Adrenal gland (tissue), 12 donors: ENCODE results near the gene UROC1. TPM values are rescaled to one million over a fixed set of nuclear protein-coding genes. Genes with fewer than 3 reads are reported as not detected.

ENCODE experiments used
- DNase-seq, 7 donors: peaks; one replicate each; pipeline ENCODE4 v3.0.0-alpha.2; 2019 to 2020
- H3K27ac ChIP-seq, 5 donors: fragments of 200-600 bp; sonication (generic) in 4 of 5; 1 replicate in 3 of 5; 2 replicates in 2 of 5; pipeline versions ENCODE4 v1.5.1 to v1.8.0; 2016 to 2020; ENCODE audit warnings: mild to moderate bottlenecking in 1 of 5
- H3K27me3 ChIP-seq: fragments of 200-600 bp; 2 replicates; pipeline ENCODE4 v1.8.0; 2021
- H3K36me3 ChIP-seq, 2 donors: fragments of 200-600 bp; replicated peaks in 1 of 2; 1 replicate in 1 of 2; 2 replicates in 1 of 2; pipeline versions ENCODE4 v1.5.1 to v1.8.0; 2018 to 2022
- H3K4me1 ChIP-seq, 2 donors: fragments of 200-600 bp; replicated peaks in 1 of 2; 1 replicate in 1 of 2; 2 replicates in 1 of 2; pipeline versions ENCODE4 v1.5.1 to v1.8.0; 2018 to 2021
- H3K4me3 ChIP-seq, 4 donors: fragments of 200-600 bp; sonication (generic) in 3 of 4; one replicate each; pipeline ENCODE4 v1.5.1; 2016 to 2018
- H3K9me3 ChIP-seq, 3 donors: fragments of 200-600 bp; sonication (generic) in 1 of 3; replicated peaks in 1 of 3; 1 replicate in 2 of 3; 2 replicates in 1 of 3; pipeline versions ENCODE4 v1.5.1 to v1.8.0; 2016 to 2021
- CTCF ChIP-seq, 6 experiments: fragments of 450-650 bp in 4 of 6; fragments of 200-600 bp in 2 of 6; sonication (generic) in 1 of 6; IDR thresholded peaks; 1 replicate in 5 of 6; 2 replicates in 1 of 6; pipeline versions ENCODE4 v1.5.1 to v1.8.0; 2016 to 2021; ENCODE audit warnings: antibody characterized with exemption in 6 of 6, mild to moderate bottlenecking in 2 of 6, moderate library complexity in 1 of 6
- POLR2A ChIP-seq, 2 donors: fragments of 450-650 bp; IDR thresholded peaks; one replicate each; pipeline ENCODE4 v1.6.1; 2017; ENCODE audit warnings: antibody characterized with exemption in 2 of 2, mild to moderate bottlenecking in 2 of 2, moderate library complexity in 1 of 2
- WGBS, 4 donors: extraction: QIAGEN DNeasy Blood & Tissue Kit in 2 of 4; methylation state at CpG; one replicate each; pipeline versions ENCODE4 v1.1.5 to v1.1.7; 2013 to 2017; 5-methylcytosine and 5-hydroxymethylcytosine counted together
- intact Hi-C, 2 donors: fragments of 100-400 bp; cut with DNase I; formaldehyde crosslinking; loops; one replicate each; pipeline versions ENCODE4 v1.14.1 to v1.15.0; 2022 to 2023
- polyA plus RNA-seq, 3 donors: library from polyadenylated mRNA; stranded (reverse); fragments of 200-250 nt in 2 of 3; fragments of 350-450 nt in 1 of 3; fragmentation: Illumina TruSeq in 1 of 3; extraction: RNeasy Lipid Tissue Mini Kit (QIAGEN cat#74804) in 1 of 3; gene quantifications; one replicate each; pipeline ENCODE4 v1.2.3, GENCODE V29; 2013 to 2014
- total RNA-seq, 9 donors: library from RNA; depleted of rRNA in 4 of 9; stranded (reverse); fragments of >200 nt in 4 of 9; fragments of 120-200 nt in 1 of 9; fragmentation: NEBNext Ultra II Directional in 1 of 9; extraction: Animal tissue kit (Norgen Biotek cat#: 25700) in 1 of 9; gene quantifications; one replicate each; pipeline versions ENCODE4 v1.1.0 to v1.2.4, GENCODE V29; 2013 to 2023
- donor health status: healthy with polysubstance abuse.
- donor health status: Bipolar disorder and iron deficiency.
- donor health status: DM: yes; HTN: yes; CAD: no.
- donor health status: DM: no; HTN: no; CAD: no.
- donor health status: DM: no; HTN: no; CAD: no.
- donor health status: DM: yes; HTN: yes; CAD: no.

The UROC1 gene
- total and polyA plus RNA-seq, 12 donors: under 0.01 to 0.22 (median 0.04) TPM; not detected in 8

GRCh38 chr3:126459111-126459762 is 58.3 kb downstream of the UROC1 start:
- H3K9me3 ChIP-seq: no peaks in the 10 kb centered on the region
- peak in 2 of 7 donors; percentile 19 to 26 for DNase-seq
- no peaks in the 10 kb centered on the region for H3K27me3 ChIP-seq
- intact Hi-C loops: no loop called here
- WGBS, 4 donors: 65 to 73% (median 70%) methylated on average over 7 of the region's 7 CpGs
- TF ChIP-seq POLR2A (IDR thresholded peaks at IDR 0.05) (no peak), CTCF (IDR thresholded peaks at IDR 0.05) (no peak)
- no peak overlapping the region for H3K27ac ChIP-seq
- no peak overlapping the region for H3K4me3 ChIP-seq
- H3K4me1 ChIP-seq: no peaks in the 10 kb centered on the region
- H3K36me3 ChIP-seq: peaks cover 0 to 79% of the 10 kb centered on the region in 2 donors

- Histone ChIP-seq H3K27ac (no peak overlapping the region), H3K27me3 (no peaks in the 10 kb centered on the region), H3K4me3 (no peak overlapping the region), H3K9me3 (no peaks in the 10 kb centered on the region), H3K4me1 (peaks cover 5% of the 10 kb centered on the region in 2 donors), H3K36me3 (peaks cover 0 to 61% of the 10 kb centered on the region in 2 donors)
- 86 to 90% (median 86%) methylated on average over 9 to 12 of the region's 12 CpGs for WGBS, 4 donors
- TF ChIP-seq POLR2A (IDR thresholded peaks at IDR 0.05) (no peak), CTCF (IDR thresholded peaks at IDR 0.05) (no peak)
- intact Hi-C loops: no loop called here
- peak in 2 of 7 donors; percentile 12 to 13 for DNase-seq
Measured at GRCh38 chr3:126456766-126457388, 60.7 kb downstream of the UROC1 start.

- H3K4me1 ChIP-seq: peaks cover 10 to 11% of the 10 kb centered on the region in 2 donors
- no peak for TF ChIP-seq POLR2A (IDR thresholded peaks at IDR 0.05)
- no peak for TF ChIP-seq CTCF (IDR thresholded peaks at IDR 0.05)
- H3K36me3 ChIP-seq: peaks cover 0 to 59% of the 10 kb centered on the region in 2 donors
- H3K4me3 ChIP-seq: no peak overlapping the region
- no peaks in the 10 kb centered on the region for H3K27me3 ChIP-seq
- intact Hi-C loops: no loop called here
- H3K27ac ChIP-seq: no peak overlapping the region
- peak in 1 of 7 donors; percentile 13 for DNase-seq
- no peaks in the 10 kb centered on the region for H3K9me3 ChIP-seq
- WGBS, 4 donors: 38 to 94% (median 61%) methylated on average over 2 to 4 of the region's 4 CpGs
Measured at GRCh38 chr3:126456211-126456610, 61.4 kb downstream of the UROC1 start.

GRCh38 chr3:126454437-126455198 is 63.0 kb downstream of the UROC1 start:
- H3K36me3 ChIP-seq: peaks cover 0 to 45% of the 10 kb centered on the region in 2 donors
- no peak overlapping the region for H3K27ac ChIP-seq
- 86 to 95% (median 90%) methylated on average over 6 of the region's 6 CpGs for WGBS, 4 donors
- TF ChIP-seq CTCF (IDR thresholded peaks at IDR 0.05) (no peak), POLR2A (IDR thresholded peaks at IDR 0.05) (no peak)
- no peaks in the 10 kb centered on the region for H3K27me3 ChIP-seq
- peaks cover 10 to 14% of the 10 kb centered on the region in 2 donors for H3K4me1 ChIP-seq
- no peak overlapping the region for H3K4me3 ChIP-seq
- intact Hi-C loops: no loop called here
- DNase-seq: peak in 1 of 7 donors; percentile 0
- no peaks in the 10 kb centered on the region for H3K9me3 ChIP-seq
